GM18861 (cell line): ENCODE results near the gene STX18.

Source experiments
- ATAC-seq: cut with Tn5 transposase; IDR thresholded peaks from one replicate; pipeline ENCODE4 v1.9.1; 2021; ENCODE audit not compliant: unreplicated experiment

STX18 gene

DNA sequence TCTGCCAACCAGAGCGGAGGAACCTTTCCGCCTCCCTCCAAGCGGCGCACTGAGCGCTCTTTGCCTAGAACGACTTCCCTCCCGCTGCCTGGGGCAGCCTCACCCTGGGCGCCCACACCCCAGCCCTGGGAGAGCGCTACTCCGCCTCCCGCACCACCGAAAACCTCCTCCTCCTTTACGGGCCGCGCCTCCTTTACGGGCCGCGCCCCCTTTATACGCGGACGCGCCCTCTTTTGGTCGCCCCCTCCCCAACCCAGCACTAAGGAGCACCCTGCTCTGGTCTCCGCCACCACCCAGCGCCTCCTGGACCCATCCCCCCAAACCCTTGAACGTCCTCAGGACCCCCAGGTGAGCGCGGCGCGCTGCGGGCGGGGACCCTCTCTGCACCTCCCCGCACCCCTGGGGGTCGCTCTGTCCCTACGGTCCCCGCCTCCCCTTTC, 155.5 kb downstream of the STX18 start:
- no peak for ATAC-seq

DNA sequence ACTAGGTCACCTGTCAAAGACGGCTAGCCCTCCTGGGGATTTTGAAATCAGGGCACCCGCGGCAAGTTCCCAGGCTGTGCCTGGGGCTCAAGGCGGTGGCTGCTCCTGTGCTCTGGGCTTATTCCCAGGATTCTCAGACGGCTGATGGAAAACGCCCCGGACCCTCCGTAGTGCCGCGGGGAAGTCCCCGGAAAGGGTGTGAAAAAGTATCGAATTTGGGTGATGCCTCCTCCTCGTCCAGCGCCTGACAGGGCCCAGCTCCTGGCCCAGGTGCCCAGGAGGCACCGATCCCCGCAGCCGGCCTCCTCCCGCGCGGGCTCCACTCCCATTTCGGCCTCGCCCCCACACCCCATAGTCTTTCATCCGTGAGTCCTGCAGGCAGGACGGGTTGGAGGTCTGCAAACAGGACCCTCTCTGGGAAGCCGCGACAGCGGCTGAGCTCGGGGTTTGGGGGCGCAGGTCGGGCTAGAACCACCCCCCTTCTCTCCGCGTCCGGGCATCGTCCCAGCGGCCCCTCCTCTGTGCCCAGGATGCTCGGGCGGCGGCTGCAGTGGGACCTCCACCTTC, 156.0 kb downstream of the STX18 start:
- ATAC-seq, result no peak

DNA sequence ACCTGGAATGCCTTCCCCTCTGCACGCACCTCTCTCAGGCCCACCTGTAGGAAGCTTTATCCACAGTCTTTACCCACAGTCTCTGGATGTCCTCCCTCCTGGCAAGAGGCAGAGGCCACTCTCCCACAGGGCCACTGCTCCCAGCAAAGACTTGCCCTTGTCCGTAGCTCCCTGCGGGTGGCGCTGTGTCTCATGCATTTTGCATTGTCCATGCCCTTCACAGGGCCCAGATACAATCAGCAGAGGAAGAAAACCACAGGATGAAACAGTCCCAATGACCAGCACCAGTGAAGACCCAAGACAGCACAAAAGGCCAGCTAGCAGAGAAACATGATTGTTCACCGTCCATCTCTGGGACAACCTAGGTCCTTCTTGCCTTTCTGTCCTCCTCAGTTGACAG, 157.0 kb downstream of the STX18 start:
- no peak for ATAC-seq

DNA sequence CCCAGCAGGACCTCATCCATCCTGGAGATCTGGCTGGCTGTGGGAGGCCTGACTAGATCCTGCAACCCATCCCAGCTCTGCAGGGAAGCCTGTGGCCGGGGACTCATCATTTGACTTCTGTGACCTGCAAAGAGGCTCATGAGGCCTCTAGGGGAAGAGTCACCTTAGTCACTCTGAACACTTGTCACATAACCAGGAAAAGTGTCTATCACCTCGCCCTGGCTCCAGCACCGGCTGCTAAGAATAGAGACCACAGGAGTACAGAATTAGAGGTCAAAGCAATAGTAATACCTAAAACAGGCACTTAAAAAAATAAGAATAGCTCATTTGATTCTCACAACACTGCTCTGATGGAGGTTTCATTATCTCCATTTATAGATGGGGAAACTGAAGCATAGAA, 158.8 kb downstream of the STX18 start:
- no peak for ATAC-seq

DNA sequence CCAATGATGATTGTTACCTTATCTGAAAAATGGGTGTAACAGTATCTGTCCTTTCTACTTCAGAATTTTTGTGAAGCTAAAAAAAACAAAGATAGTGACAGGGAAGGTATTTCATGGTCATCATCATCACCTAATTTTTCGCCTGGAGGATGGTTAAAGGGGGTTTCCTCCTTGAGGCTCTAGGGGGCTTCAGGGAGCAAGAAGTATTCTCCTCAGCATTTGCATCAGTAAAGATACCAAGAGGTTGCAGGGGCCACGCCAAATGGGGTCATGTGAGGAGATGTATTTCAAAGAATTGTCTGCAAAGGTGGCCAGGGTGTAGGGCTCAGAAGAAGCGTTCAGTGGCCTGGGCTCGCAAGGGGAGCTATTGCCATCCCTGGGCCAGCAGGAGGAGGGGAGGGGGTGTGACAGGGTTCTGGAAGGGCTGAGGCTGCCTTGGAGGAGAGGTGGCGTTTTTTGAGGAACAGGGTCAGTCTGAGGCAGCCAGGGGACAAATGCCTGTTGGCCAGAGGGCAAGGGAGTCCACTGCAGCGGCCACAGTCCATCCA, 162.2 kb downstream of the STX18 start:
- ATAC-seq, result no peak

DNA sequence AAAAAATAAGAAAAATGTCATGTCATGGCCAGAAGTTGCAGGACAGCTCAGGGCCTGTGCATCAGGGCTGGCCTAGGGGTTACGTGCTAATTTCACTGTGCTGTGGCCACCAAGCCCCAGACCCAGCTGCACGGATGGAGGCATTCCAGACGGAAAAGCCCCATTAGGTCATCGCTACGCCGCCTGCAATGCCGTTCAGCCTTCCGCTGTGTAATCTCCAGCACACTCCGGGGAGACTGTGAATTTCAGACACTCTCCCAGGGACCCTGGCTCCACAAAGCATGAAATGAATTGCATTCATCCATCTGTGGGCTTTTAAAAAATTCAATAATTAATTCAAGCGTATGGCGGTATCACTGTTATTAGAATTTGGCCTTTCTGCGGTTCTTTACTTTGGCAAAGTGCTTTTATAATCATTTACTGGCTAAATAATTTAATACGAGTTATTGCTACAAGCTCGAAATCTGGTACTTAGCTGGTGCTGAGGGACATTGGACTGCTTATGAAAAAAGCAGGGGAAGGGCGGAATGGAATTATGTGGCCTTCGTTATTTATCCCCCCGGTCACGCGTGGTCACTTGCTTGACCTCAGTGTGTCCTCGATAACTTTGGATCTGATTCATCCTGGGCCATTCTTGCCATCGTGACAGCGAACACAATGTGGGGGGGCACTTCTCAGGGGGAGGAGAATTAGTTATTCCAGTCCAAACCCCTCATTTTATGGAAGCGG, 164.0 kb downstream of the STX18 start:
- ATAC-seq, result no peak

DNA sequence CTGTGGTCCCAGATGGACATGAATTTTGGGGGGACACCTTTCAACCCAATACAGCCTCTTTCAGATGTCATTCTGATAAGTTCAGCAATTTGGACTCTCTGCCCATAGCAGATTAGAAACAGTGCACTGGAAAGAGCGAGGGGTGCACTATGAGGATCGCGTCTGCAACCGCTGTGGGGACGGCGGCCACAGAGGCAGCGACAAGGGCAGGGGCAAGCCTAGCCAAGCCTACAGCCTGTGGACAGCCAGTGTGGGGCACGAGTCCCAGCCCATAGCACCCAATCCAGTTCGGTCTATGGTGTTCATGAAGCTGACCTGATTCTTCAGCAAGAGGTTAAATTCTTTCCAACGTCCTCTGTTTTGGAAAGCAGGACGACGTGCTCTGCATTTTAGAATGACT, 164.7 kb downstream of the STX18 start:
- ATAC-seq, result no peak

DNA sequence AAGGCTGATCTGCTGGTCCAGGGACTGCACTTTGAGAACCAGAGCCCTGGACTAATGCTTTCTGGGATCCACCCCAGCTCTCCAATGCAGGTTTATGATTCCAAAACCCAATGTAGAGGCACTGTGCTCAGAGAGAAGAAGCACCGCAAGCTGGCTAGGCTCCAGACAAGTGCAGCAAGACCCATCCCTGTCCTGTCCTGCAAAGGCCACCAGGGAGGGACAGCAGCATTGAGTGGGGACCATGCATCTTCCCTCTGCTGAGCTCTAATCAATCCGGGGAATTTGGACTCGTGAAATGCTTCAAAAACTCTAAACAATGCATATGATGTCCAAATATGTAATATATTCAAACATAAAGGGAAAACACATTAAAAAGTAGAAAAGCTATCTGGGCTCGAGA, 165.8 kb downstream of the STX18 start:
- ATAC-seq, result no peak

DNA sequence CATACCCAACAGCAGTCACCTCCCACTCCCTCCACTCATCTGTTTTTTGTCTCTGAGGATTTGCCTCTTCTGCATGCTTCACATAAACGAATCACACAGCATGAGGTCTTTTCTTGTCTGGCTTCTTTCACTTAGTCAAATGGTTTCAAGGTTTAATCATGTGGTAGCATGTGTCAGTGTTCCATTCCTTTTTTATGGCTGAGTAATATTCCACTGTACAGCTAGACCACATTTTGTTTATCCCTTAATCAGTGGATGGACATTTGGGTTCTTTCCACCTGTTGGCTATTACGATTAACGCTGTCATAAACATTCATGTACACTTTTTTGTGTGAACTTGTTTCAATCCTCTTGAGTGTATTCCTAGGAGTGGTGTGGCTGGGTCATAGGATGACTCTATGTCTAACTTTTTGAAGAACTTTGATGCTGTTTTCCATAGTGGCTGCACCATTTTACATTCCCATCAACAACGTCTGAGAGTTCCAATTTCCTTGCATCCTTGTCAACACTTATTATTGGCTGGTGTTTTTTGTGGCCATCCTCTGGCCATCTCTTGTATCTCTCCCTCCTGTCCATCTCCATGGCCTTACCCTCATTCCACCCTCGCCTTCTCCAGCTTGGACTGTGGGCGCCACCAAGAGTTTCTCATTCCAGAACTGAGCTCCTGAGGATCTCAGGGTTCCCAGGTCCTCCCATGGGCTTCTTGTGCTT, 167.3 kb downstream of the STX18 start:
- ATAC-seq, result no peak
